ENCODE data around the gene ISCA1.

The ISCA1 gene

GRCh38 chr9:86217076-86217755, 65.1 kb downstream of the ISCA1 start:
- DNase-seq = no peak
